Measurements from ENCODE around the gene SHLD3.
"Not testable (repeated sequence)": the region's sequence is repeated elsewhere in the genome, so short reads cannot be mapped to it uniquely, and the experiment has no call there.

SHLD3 gene, protein sequence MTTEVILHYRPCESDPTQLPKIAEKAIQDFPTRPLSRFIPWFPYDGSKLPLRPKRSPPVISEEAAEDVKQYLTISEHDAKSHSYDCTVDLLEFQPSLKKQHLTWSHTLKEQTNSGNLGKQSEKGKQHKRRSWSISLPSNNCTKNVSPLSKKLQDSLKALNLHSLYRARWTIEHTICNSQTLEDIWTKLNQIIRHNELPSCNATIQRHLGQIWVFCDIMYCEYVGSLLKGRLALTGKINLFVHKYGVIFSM

DNA sequence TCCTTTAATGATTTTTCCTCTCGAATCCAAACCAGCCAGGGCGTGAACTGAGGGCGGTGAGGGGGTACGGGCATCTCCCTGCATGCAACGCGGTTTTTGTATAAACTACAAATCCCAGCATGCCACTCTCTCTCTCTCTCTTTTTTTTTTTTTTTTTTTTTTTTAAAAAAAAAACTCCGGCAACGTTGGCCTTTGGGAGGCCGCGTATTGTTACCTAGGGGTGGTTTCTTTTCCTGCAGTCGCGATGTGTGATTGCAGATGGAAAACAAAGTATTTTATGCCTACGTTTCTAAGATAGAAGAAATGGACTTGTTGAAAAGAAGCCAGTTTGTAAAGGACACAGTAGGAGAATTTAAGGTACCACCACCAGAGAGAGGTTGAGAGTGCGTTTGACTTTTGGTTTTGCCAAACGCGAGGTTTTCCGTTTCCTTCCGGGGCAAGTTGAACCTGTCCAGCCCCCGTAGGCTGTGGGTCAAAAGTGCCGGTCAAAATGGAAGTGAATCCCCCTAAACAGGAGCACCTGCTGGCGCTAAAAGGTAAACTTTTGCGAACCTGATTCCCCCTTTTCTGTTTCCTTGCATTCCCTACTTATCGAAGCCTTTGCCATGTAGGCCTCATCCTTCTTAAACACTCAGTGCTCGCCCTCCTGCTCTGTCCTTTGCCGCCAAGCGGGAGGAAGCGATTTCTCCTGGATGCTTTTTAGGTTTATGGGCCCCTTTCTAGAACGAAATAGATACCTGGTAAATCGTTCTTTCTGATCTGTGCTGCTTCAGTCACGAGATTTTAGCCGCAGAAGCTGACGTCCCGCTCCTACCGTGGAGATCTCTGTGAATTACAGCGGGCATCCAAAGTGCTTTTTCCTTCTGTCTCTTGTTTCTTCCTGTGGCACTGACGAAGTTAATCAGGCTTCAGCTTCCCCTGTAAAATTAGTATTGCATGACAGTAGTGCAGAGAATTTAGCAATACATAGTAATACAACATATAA, at the start of gene SHLD3, which contains the start of gene TRAPPC13:
Gene SHLD3, plus strand, starts transcription at position 457 of the 985 bp plus-strand sequence. CDS start 4,561 bp downstream, outside the sequence.
Gene TRAPPC13, plus strand, starts transcription at position 457 of the 985 bp plus-strand sequence. Its CDS starts 34 bp downstream, at position 491.
- DNase-seq (ENCODE audit: low spot score), result peak; percentile 86

DNA sequence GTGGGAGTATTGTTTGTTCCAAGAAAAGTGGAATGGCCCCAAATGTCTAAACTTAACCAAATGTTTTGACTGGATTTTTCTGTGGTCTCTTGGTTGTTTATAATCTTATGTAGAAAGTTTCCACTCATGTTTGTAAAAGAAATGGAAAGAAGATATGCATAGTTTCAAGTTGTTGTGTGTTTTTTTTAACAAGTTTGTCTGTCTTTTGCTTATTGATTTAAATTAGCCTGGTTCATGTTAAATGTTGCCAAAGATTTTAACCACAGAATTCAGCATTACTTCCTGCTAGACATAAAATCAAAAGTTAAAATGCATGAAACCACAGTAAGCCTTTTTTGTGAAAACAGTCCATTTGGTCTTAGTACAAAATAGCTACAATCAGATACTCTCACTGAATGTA, 47.7 kb upstream of the SHLD3 start:
- no peak for DNase-seq (ENCODE audit: low spot score)

DNA sequence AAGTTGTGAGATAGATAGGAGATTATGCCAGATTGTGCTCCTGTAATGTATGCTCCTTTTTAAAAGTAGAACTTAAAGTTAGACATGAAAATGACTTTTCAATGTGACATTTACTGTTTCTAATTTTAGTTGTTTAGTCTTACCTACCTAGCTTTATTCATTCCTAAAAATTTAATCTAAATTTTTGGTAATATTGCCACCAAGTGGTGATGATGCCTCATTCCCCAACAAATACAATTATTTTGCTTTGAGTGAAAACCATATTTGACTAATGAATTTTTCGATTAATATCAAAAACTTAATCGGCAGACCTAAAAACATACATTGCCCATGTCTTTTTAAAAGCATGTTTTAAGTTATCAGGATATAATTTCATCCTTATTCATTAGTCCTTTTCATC, 36.1 kb upstream of the SHLD3 start:
- DNase-seq (ENCODE audit: low spot score), result no peak

DNA sequence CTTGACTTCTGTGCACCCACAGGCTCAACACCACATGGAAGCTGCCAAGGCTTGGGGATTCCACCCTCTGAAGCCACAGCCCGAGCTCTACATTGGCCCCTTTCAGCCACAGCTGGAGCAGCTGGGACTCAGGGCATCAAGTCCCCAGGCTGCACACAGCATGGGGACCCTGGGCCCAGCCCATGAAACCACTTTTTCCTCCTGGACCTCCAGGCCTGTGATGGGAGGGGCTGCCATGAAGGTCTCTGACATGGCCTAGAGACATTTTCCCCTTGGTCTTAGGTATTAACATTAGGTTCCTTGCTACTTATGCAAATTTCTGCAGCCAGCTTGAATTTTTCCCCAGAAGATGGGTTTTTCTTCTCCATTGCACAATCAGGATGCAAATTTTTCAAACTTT, 23.1 kb upstream of the SHLD3 start:
- not testable (repeated sequence) for DNase-seq (ENCODE audit: low spot score)

DNA sequence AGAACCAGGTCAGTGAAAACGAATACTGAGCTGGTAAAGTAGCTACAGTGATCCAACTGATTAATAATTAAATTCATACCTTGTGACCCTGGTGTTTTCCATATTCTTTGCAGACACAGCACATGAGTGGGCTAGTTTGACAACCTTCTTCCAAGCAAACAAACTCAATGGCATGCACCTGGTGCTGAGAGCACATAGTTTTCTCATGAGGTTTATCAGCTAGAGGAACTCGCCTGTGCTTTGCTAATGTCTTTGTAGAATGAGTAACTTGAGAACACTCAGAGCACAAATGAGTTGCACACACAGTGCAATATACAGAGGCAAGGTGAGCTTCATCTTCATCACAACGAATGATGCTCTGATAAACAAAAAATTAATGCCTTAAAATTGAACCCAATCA, 13.3 kb upstream of the SHLD3 start:
- DNase-seq (ENCODE audit: low spot score), result no peak

DNA sequence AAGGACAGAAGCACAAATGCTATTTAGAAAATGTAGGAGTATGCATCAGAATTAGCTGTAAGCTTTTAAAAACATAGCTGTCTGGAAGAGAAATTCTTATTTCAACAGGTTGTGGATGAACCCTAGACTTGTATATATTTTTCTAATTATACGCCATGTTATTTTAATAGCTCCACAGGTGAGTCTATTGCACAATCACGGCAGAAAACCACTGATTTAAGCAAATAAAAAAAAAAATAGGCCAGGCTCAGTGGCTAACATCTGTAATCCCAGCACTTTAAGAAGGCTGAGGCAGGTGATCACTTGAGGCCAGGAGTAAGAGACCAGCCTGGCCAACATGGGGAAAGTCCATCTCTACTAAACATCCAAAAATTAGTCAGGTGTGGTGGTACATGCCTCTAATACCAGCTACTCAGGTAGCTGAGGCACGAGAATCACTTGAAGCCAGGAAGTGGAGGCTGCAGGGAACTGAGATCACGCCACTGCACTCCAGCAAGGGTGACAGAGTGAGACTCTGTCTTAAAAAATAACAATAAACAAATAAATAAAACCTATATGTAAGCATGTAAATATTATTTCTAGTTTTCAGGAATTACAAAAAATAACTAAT, 12.4 kb upstream of the SHLD3 start:
- no peak for DNase-seq (ENCODE audit: low spot score)

DNA sequence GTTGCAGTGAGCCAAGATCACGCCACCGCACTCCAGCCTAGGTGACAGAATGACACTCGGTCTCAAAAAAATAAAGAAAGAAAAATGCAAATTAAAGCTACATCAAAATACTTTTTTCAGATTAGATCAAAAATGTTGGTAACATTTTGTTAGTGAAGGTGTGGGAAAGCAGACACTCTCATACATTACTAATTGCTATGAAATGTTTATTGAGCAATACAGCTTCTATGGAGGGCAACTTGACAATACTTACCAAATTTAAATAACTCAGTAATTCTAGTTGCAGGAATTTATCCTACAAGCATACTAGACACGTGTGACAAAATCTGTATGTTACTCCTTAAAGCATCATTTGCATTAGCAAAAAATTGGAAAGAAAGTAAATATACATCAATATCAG, 4.8 kb upstream of the SHLD3 start:
- DNase-seq (ENCODE audit: low spot score), result no peak

DNA sequence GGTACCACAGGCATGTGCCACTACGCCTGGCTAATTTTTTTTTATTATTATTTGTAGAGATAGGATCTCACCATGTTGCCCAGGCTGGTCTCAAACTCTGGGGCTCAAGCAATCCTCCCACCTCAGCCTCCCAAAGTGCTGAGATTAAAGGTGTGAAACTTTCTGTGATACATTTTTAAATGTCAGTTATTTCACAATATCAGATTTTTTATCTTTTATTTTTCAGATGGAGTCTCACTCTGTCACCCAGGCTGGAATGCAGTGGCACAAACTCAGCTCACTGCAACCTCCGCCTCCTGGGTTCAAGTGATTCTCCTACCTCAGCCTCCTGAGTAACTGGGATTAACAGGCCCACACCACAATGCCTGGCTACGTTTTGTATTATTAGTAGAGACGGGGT, 2.9 kb upstream of the SHLD3 start:
- not testable (repeated sequence) for DNase-seq (ENCODE audit: low spot score)

DNA sequence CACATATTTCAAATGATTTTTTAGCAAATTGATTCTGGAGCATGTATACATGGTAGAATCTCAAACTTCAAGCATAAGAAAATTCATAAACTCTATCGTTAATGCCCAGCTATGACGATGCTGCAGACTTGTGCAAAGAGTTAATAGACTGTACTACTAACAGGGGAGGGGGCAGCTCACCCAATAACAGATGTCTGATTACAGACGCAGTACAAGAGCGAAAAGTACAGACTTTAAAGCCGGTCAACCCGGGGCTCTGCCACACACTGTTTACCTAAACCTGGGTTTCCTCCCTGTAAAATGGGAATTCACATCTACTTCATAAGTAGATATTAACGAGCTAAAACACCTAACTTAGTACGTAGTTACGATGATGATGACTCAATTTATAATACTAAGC, 1.3 kb upstream of the SHLD3 start:
- no peak for DNase-seq (ENCODE audit: low spot score)

DNA sequence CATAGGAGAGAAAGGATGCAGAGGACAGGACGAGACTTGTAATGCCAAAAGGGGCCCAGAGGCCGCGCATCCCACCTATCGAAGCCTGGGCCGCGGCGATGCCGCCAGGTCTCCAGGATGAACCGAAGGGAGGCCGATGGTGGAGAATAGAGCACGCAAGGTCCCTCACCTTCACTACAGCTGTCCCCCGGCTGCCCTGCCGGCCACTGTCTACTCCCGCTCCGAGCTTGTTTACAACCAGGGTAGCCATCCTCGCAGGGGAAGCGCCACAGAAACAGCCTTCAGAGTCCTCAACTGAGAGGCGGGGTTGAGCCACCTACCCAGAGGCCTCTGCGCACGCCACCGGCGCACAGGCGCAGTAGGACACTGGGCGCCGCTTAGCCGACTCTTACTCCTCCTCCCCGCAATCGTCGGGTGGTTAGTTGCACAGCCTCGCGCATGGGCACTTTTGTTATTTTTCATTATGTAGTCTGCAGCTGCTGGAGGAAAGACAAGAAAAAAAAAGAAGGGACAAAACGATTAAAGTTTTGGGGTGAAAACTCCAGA, 729 bp upstream of the SHLD3 start, which contains the start of gene TRIM23:
Gene TRIM23, minus strand, starts transcription at position 309 of the 546 bp plus-strand sequence. Its CDS starts 59 bp downstream, at position 250.
- peak; percentile 94 for DNase-seq (ENCODE audit: low spot score)

DNA sequence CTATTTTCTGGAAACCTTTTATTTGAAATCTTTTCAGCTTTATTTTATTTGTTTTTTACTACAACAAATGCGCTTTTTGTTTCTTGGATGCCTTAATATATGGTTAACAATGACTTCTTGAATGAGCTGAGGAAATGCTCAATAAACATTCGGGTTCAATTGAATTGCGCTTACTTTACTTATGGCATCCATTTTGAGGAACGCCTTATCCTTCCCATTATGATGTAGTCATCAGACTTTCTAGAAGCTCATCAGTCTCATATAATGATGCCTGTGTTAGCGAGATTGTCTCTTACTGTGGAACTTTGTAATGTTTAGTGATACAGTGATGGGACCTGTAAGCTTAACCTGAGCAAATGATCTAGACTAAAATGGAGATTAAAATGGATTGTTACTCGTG, 916 bp downstream of the SHLD3 start:
- no peak for DNase-seq (ENCODE audit: low spot score)

DNA sequence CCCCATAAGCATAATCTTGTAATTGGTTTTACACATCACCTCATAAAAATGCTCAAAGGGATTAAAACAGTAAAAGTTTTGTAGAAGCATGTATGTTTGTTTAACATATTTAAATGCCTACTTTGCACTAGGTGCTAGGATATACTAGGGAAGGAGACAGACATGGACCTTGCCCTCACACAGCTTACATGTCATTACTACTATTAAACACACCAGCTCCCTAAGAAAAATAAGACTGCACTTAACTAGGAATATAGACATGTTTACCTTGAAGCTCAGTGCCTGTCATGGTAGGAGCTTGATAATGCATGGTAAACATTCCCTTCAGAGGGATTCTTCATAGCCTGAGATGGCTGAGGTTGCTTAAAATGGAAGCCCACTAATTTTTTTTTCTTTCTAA, 6.2 kb downstream of the SHLD3 start:
- DNase-seq (ENCODE audit: low spot score), result no peak

DNA sequence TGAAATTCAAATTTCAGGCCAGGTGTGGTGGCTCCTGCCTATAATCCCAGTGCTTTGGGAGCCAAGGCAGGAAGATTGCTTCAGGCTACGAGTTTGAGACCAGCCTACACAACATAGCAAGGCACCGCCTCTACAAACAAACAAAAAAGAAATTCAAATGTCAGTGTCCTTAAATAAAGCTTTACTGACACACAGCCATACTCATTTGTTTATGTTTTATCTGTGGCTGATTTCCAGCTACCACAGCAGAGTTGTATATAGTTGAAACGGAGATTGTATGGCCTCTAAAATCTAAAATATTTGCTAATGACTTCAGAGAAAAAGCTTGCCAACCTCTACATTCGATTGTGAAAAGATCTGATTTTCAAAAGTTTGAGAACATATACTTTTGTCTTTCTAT, 15.4 kb downstream of the SHLD3 start:
- DNase-seq (ENCODE audit: low spot score), result no peak

DNA sequence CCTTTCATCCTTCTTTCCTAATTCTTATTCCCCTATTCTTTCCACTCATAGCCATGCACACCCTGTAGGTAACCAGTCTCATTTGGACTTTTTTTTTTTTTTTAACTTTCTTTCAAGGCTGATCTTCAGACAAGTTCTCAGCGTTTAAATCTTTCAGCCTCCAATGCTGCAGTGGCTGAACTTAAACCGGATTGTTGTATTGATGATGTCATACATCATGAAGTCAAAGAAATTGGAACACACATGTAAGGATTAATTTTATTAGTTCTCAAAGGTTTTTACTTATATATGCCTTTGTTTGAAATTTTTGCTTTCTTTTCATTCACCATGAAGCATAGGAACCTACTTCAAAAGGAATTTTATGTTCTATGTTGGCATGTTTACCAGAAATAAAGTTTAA, 22.1 kb downstream of the SHLD3 start:
- DNase-seq (ENCODE audit: low spot score), result no peak

DNA sequence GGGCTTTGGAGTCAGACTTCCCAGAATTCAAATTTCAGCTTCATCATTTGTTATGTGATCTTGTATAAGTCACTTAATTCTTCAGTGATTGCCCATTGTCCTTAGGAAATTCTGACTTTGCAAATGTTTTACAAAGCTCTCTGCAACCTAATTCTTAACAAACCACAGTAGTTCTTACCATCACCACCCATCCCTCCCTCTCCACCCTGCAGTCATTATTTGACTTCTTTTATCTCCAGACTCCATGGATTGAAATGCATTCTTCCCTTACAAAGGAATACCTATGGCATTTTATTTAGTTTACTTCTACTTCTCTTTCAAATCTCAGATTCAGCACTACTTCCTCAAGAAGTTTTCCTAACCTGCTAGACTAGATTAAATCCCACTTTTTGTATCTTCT, 23.1 kb downstream of the SHLD3 start:
- no peak for DNase-seq (ENCODE audit: low spot score)

DNA sequence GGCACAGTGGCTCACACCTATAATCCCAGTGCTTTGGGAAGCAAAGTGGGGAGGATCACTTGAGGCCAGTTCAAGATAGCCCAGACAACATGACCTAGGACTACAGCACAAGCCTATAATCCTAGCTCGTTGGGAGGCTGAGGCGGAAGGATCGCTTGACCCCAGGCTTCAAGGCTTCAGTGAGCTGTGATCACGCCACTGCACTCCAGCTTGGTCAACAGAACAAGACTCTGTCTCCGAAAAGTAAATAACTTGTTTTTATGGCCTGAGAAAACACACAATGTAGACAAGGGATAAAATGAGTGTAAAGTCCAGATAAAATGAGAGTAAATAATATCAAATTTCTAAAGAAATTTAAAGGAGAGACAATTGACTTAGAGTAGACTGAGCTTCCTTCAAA, 26.3 kb downstream of the SHLD3 start:
- no peak for DNase-seq (ENCODE audit: low spot score)

DNA sequence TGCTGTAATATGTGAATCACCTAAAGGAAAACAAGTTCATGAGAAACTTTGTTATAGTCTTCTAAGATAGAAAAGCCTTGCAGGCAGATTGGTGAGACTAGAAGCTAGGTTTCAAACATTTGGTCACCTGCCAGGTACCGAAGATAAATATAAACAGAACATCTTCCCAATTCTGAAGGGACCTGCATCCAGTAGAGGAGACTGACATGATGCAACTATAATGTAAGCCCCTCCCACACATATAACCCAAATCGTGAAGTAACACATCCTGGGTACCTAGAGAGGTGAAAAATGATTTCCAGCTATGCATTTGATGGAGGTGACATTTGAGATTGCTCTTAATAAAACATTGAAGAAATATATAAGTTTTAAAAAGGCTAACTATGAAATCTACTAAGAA, 29.9 kb downstream of the SHLD3 start:
- DNase-seq (ENCODE audit: low spot score), result no peak

DNA sequence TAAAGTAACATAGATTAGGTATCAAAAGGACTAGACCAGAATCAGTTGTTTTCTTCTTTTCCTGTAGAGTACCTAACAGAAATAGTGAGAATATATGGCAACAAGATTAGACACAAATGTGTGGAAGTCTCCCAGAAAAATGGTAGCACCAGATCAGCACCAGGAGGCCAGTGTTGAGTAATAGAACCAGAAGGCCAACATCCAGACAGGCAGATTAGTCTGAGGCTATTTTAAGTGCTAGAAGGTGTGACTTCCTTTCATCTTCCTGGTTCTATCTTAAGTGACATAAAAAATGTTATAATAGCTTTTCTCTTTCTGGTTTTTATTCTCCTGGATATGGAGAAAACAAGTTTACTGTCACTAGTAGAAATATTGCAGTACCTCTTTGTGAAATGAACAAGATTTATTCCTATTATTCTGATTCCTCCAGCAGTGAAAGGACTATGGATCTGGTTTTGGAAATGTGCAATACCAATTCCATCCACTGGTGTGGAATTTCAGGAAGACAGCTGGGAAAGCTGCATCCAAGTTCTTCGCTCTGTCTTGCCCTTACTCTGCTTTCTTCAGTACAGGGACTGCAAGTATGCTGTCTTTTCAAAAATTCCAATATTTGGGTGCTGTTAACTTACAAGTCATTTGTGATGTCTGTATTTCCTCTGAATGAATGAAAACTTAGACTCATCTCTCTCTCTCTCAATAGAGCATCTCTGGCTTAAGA, 39.1 kb downstream of the SHLD3 start:
- DNase-seq (ENCODE audit: low spot score), result no peak

DNA sequence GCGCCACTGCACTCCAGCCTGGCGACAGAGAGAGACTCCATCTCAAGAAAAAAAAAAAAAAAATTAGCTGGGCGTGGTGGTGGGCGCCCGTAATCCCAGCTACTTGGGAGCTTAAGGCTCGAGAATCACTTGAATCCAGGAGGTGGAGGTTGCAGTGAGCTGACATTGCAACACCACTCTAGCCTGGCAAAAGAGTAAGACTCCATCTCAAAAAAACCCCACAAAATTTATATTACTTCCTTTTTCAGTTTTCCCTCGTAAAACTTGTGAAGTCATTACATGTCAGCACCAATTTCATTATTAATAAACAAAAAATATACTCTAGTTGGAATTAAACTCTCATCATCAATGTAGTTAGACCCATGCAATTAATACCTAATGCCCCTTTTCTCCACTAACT, 43.9 kb downstream of the SHLD3 start:
- DNase-seq (ENCODE audit: low spot score), result no peak

DNA sequence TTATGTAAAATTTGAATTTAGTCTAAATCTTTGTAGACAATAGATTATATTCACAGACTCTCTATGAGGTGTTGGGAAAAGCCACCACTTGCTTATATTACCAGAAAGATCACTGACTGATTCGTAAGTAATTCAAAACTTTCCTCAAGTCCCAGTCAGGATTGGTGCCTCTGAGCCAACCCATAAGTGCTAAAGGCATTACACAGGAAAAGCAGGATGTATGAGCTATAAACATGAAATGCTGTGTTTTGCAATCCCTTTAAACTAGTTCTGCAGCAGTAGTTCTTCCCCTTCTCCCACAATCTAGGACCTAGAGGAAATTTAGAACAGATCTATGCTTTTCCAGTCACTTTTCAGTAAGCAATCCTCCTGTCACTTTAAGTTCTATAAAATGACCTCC, 48.0 kb downstream of the SHLD3 start:
- DNase-seq (ENCODE audit: low spot score), result no peak

DNA sequence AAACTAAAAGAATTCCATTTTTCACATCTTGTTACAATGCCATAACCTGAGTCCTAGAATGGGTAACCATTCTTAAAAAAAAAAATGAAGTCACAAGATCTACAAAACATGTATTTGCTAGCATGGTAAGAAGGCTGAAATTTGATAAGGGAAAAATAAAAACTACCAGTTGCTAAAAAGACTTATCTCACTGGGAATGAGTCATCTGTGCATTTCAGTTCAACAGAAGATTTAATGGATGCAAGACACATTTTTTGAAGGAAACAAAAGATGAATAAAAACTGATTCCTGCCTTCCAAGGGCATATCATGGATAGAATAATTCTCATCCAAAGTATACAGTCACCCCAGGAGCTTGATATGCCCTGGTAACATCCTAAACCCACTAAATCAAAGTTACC, 49.9 kb downstream of the SHLD3 start:
- no peak for DNase-seq (ENCODE audit: low spot score)

DNA sequence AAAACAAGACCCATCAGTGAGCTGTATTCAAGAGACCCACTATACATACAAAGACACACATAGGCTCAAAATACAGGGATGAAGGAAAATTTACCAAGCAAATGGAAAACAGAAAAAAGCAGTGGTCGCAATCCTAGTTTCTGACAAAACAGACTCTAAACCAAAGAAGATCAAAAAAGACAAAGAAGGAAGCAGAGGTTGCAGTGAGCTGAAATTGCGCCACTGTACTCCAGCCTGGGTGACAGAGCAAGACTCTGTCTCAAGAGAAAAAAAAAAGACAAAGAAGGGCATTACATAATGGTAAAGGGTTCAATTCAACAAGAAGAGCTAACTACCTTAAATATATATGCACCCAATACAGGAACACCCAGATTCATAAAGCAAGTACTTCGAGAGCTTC, 51.2 kb downstream of the SHLD3 start:
- not testable (repeated sequence) for DNase-seq (ENCODE audit: low spot score)

Data from left forelimb (tissue), 1 donor.